K562 (cell line): ENCODE results near the gene ZNF598. TPM values are rescaled to one million over a fixed set of nuclear protein-coding genes. Genes with fewer than 3 reads are reported as not detected.
A peak's percentile ranks its signal among the peaks of the same experiment; 100 is the strongest.

ENCODE experiments used
- CREB3 ChIP-seq: fragments of 450-650 bp; conservative IDR thresholded peaks from 2 replicates; pipeline ENCODE4 v1.6.1; 2016; ENCODE audit warnings: missing genetic modification characterization, low read depth, mild to moderate bottlenecking, missing compliant biosample characterization, moderate library complexity
- CUX1 ChIP-seq: fragments of 200-800 bp; sonication (Bioruptor generic); IDR thresholded peaks from 2 replicates; pipeline ENCODE4 v1.6.1; 2016; ENCODE audit warnings: missing genetic modification characterization, missing compliant biosample characterization
- E2F4 ChIP-seq: sonication (generic); formaldehyde crosslinking; IDR thresholded peaks from 2 replicates; pipeline ENCODE4 v1.8.0; 2022; ENCODE audit warnings: mild to moderate bottlenecking, low read depth, missing genetic modification reagents
- ESRRB ChIP-seq: fragments of 250-450 bp; sonication (Bioruptor Pico); IDR thresholded peaks from 2 replicates; pipeline ENCODE4 v1.5.0; 2020; ENCODE audit warnings: mild to moderate bottlenecking, moderate library complexity, borderline replicate concordance
- FOXO4 ChIP-seq: fragments of 450-650 bp; formaldehyde crosslinking; IDR thresholded peaks from 2 replicates; pipeline ENCODE4 v1.4.0; 2020; ENCODE audit warnings: mild to moderate bottlenecking, moderate library complexity
- HNRNPUL1 ChIP-seq: fragments of 200-400 bp; formaldehyde crosslinking; IDR thresholded peaks from 2 replicates; pipeline ENCODE4 v1.6.1; 2017; ENCODE audit warnings: low read length
- MAX ChIP-seq: sonication (generic); formaldehyde crosslinking; IDR thresholded peaks from 2 replicates; pipeline ENCODE4 v1.9.0; 2022; ENCODE audit warnings: mild to moderate bottlenecking, missing genetic modification reagents
- SLC30A9 ChIP-seq: fragments of 250-450 bp; sonication (Bioruptor Pico); IDR thresholded peaks from 2 replicates; pipeline ENCODE4 v1.8.0; 2022; ENCODE audit warnings: mild to moderate bottlenecking, moderate library complexity
- SP1 ChIP-seq: sonication (generic); formaldehyde crosslinking; IDR thresholded peaks from 2 replicates; pipeline ENCODE4 v1.8.1; 2022; ENCODE audit warnings: mild to moderate bottlenecking, missing genetic modification reagents
- ZBTB2 ChIP-seq: fragments of 450-650 bp; IDR thresholded peaks from 2 replicates; pipeline ENCODE4 v1.6.1; 2016; ENCODE audit warnings: antibody characterized with exemption
- ZFPM2 ChIP-seq: fragments of 250-450 bp; sonication (Bioruptor Pico); IDR thresholded peaks from 2 replicates; pipeline ENCODE4 v1.5.1; 2022; ENCODE audit warnings: mild to moderate bottlenecking
- ZNF277 ChIP-seq: fragments of 250-450 bp; sonication (Bioruptor Pico); IDR thresholded peaks from 2 replicates; pipeline ENCODE4 v1.8.0; 2022; ENCODE audit warnings: inconsistent platforms, mild to moderate bottlenecking, moderate library complexity, borderline replicate concordance
- ZNF511 ChIP-seq: sonication (generic); formaldehyde crosslinking; IDR thresholded peaks from 2 replicates; pipeline ENCODE4 v1.8.0; 2022; ENCODE audit warnings: mild to moderate bottlenecking, missing genetic modification reagents
- polyA plus RNA-seq, 8 experiments: library from polyadenylated mRNA; depleted of rRNA in 4 of 8; stranded (reverse) in 5 of 8; unstranded in 3 of 8; fragments of >200 nt; fragmentation: Nextera tagmentation in 2 of 8; fragmentation: Illumina TruSeq in 1 of 8; extraction: Ambion mirVana in 2 of 8; extraction: Trizol in 1 of 8; gene quantifications; 2 replicates each; pipeline versions ENCODE4 v1.2.1 to v1.2.3, GENCODE V29; 2011 to 2014; ENCODE audit warnings: inconsistent platforms in 1 of 8, missing spikeins in 1 of 8
- total RNA-seq, 7 experiments: library from RNA; depleted of rRNA in 6 of 7; stranded (reverse); fragments of >200 nt in 6 of 7; fragmentation: Illumina TruSeq in 2 of 7; extraction: Trizol in 2 of 7; gene quantifications; 2 replicates each; pipeline versions ENCODE4 v1.2.1 to v1.2.3, GENCODE V29; 2011 to 2021; ENCODE audit warnings: low replicate concordance in 1 of 7

ZNF598 gene
- total and polyA plus RNA-seq, 9 of the 15 experiments (the other 6 are each of a cell fraction or from before 2014, with no cell fraction given), result 0.11 to 115 (median 29.6) TPM

- TF ChIP-seq CREB3 (tag) (no peak), ZNF277 (CRISPR knock-in tag) (no peak), SP1 (CRISPR knock-in tag) (peak; percentile 40; the same call in 1 of the 2 replicates), FOXO4 (CRISPR knock-in tag) (no peak), E2F4 (CRISPR knock-in tag) (0 out of 2 replicates have a peak, but pooled peaks have one; percentile 34), CUX1 (CRISPR knock-in tag) (no peak), ZFPM2 (CRISPR knock-in tag) (no peak), ZBTB2 (0 out of 2 replicates have a peak, but pooled peaks have one; percentile 30), HNRNPUL1 (no peak), ZNF511 (0 out of 2 replicates have a peak, but pooled peaks have one; percentile 42), SLC30A9 (CRISPR knock-in tag) (no peak), MAX (CRISPR knock-in tag) (peak; percentile 85), ESRRB (CRISPR knock-in tag) (no peak)
These were observed 924 bp downstream of the ZNF598 start (continued) for GRCh38 chr16:2008631-2009163.
